Pancreas (tissue), 10 donors: ENCODE measurements around the gene PLCB1. TPM values are rescaled to one million over a fixed set of nuclear protein-coding genes. Genes with fewer than 3 reads are reported as not detected.

ENCODE experiments used
- ATAC-seq, 4 donors: fragments of 200-7000 bp; cut with Tn5 transposase; one replicate each; pipeline versions ENCODE4 v1.8.0 to v1.9.1; 2020; ENCODE audit warnings: mild to moderate bottlenecking in 4 of 4, moderate library complexity in 4 of 4
- DNase-seq, 6 donors: peaks; one replicate each; pipeline ENCODE4 v3.0.0-alpha.2; 2020
- FAIRE-seq: peaks from 2 replicates; lab custom pipeline; 2012; peaks lifted over from hg19 to GRCh38; lab: Jason Lieb, UNC
- H3K27ac ChIP-seq, 4 donors: fragments of 200-600 bp; sonication (generic); 1 replicate in 3 of 4; 2 replicates in 1 of 4; pipeline versions ENCODE4 v1.5.0 to v1.8.0; 2020
- H3K27me3 ChIP-seq, 4 donors: fragments of 200-600 bp; one replicate each; pipeline ENCODE4 v1.8.0; 2021
- H3K36me3 ChIP-seq, 3 donors: fragments of 200-600 bp; sonication (generic) in 1 of 3; one replicate each; pipeline versions ENCODE4 v1.5.0 to v1.8.0; 2020 to 2021
- H3K4me1 ChIP-seq, 3 donors: fragments of 200-600 bp; one replicate each; pipeline ENCODE4 v1.8.0; 2021
- H3K4me3 ChIP-seq, 4 donors: fragments of 200-600 bp; sonication (generic) in 2 of 4; one replicate each; pipeline versions ENCODE4 v1.5.0 to v1.8.0; 2020 to 2021
- H3K9me3 ChIP-seq, 4 donors: fragments of 200-600 bp; one replicate each; pipeline ENCODE4 v1.8.0; 2021
- CTCF ChIP-seq, 4 donors: fragments of 200-600 bp; sonication (generic) in 3 of 4; IDR thresholded peaks; one replicate each; pipeline versions ENCODE4 v1.5.0 to v1.8.0; 2021; ENCODE audit warnings: antibody characterized with exemption in 4 of 4
- WGBS, 2 donors: extraction: QIAGEN DNeasy Blood & Tissue Kit; methylation state at CpG; one replicate each; pipeline ENCODE4 v1.1.7; 2013; 5-methylcytosine and 5-hydroxymethylcytosine counted together
- intact Hi-C, 3 donors: fragments of 100-400 bp; cut with DNase I; formaldehyde crosslinking; loops; one replicate each; pipeline versions ENCODE4 v1.11.1 to v1.14.2; 2022
- polyA plus RNA-seq, 2 donors: library from polyadenylated mRNA; stranded (reverse); fragments of 200-250 nt; gene quantifications; one replicate each; pipeline ENCODE4 v1.2.3, GENCODE V29; 2013
- total RNA-seq, 6 donors: library from RNA; stranded (reverse); fragmentation: NEBNext Ultra II Directional in 4 of 6; extraction: Animal tissue kit (Norgen Biotek cat#: 25700) in 4 of 6; gene quantifications; one replicate each; pipeline versions ENCODE4 v1.2.1 to v1.2.4, GENCODE V29; 2021 to 2023
- donor health status: healthy with polysubstance abuse.
- donor health status: DM: no; HTN: no; CAD: no; lungs with moderate emphysema.
- donor health status: DM: no; HTN: no; CAD: no.
- donor health status: control.
- donor health status: control.
- donor health status: Bipolar disorder and iron deficiency.
- donor health status: DM: yes; HTN: yes; CAD: no.
- donor health status: DM: no; HTN: no; CAD: no.
- donor health status: DM: no; HTN: no; CAD: no.
- donor health status: DM: yes; HTN: yes; CAD: no.

The PLCB1 gene
- total and polyA plus RNA-seq, 8 donors, result 4.5 to 18.7 (median 13.7) TPM

DNA sequence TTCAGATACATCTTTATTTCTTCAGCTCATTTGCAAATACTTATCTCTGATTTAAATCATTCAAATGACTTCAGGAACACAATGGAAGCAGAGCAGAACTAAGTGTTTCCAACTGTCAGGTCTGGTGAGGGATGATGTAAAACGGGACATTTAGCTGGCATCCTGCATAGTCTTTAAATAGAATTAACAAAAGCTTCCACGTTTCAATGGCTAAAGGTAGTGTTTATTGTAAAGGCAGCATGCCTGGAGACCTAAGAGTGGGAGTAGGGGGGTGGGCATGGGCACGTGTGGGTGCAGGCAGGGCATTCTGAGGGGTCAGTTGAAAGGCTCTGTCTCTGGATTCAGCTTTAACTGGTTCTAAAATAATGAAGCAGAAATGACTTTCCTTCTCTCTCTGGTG lies 174.9 kb downstream of the PLCB1 start:
- FAIRE-seq (no peak), DNase-seq (no peak), ATAC-seq (no peak)
- no peaks in the 10 kb centered on the region for H3K9me3 ChIP-seq
- no peak for TF ChIP-seq CTCF (IDR thresholded peaks at IDR 0.05)
- H3K27me3 ChIP-seq, result no peaks in the 10 kb centered on the region
- intact Hi-C loops, result no loop called here
- H3K4me1 ChIP-seq, result peaks cover 0 to 3% (median 0%) of the 10 kb centered on the region in 3 donors
- H3K27ac ChIP-seq, result no peak overlapping the region
- H3K36me3 ChIP-seq, result no peaks in the 10 kb centered on the region
- no peak overlapping the region for H3K4me3 ChIP-seq
- WGBS, 2 donors, result 36 to 41% methylated on average over 3 of the region's 3 CpGs

GRCh38 chr20:8309634-8310033 lies 177.6 kb downstream of the PLCB1 start:
- no peak overlapping the region for H3K4me3 ChIP-seq

GRCh38 chr20:8310618-8311017 lies 178.6 kb downstream of the PLCB1 start:
- intact Hi-C loops, result no loop called here
- H3K27me3 ChIP-seq, result no peaks in the 10 kb centered on the region
- no peaks in the 10 kb centered on the region for H3K36me3 ChIP-seq
- no peaks in the 10 kb centered on the region for H3K9me3 ChIP-seq
- no peak overlapping the region for H3K27ac ChIP-seq
- DNase-seq, result no peak
- WGBS, 2 donors, result 47 to 50% methylated on average over 4 of the region's 4 CpGs
- no peak for ATAC-seq
- no peak overlapping the region for H3K4me3 ChIP-seq
- H3K4me1 ChIP-seq, result peaks cover 0 to 12% (median 9%) of the 10 kb centered on the region in 3 donors
- no peak for FAIRE-seq
- no peak for TF ChIP-seq CTCF (IDR thresholded peaks at IDR 0.05)

More at GRCh38 chr20:8309634-8310033, 177.6 kb downstream of the PLCB1 start:
- Histone ChIP-seq H3K9me3 (no peaks in the 10 kb centered on the region), H3K4me1 (peaks cover 0 to 3% (median 2%) of the 10 kb centered on the region in 3 donors), H3K36me3 (no peaks in the 10 kb centered on the region), H3K27me3 (no peaks in the 10 kb centered on the region), H3K27ac (no peak overlapping the region)
- WGBS, 2 donors, result 60 to 62% methylated on average over 5 of the region's 5 CpGs
- intact Hi-C loops, result no loop called here
- no peak for FAIRE-seq
- DNase-seq, result no peak
- TF ChIP-seq CTCF (IDR thresholded peaks at IDR 0.05), result no peak
- peak in 3 of 4 donors; percentile 44 to 60 (median 48) for ATAC-seq

DNA sequence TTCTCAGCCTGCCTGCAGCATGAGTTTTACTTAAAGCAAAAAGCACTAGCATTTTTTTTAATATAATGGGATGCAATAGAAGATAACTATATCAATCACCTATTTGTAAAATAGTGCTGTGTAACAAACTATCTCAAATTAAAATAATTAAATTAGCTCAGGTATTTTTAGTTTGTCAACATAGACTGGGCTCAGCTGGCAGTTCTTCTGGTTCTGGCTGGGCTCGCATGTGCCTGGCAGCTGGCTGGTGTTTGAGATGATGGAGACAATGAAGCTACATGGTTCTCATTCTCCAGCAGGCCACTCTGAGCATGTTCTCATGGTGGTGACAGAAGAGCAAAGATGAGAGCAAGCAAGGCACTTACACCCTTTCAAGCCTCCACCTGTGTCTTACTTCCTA lies 181.0 kb downstream of the PLCB1 start:
- intact Hi-C loops, result no loop called here
- Histone ChIP-seq H3K27me3 (no peaks in the 10 kb centered on the region), H3K4me1 (peaks cover 0 to 17% (median 16%) of the 10 kb centered on the region in 3 donors), H3K4me3 (no peak overlapping the region), H3K9me3 (no peaks in the 10 kb centered on the region), H3K27ac (no peak overlapping the region), H3K36me3 (no peaks in the 10 kb centered on the region)
- DNase-seq (no peak), FAIRE-seq (no peak), ATAC-seq (no peak)
- 94 to 96% methylated on average over 1 of the region's 1 CpG for WGBS, 2 donors
- no peak for TF ChIP-seq CTCF (IDR thresholded peaks at IDR 0.05)
